DND-41 (cell line): ENCODE results near the gene HELZ.

Source experiments
- EZH2 ChIP-seq: IDR thresholded peaks from 3 replicates; pipeline ENCODE4 v1.6.1; 2012; ENCODE audit warnings: borderline replicate concordance, low read depth, mild to moderate bottlenecking, moderate library complexity, low read length, inconsistent platforms; ENCODE audit not compliant: severe bottlenecking
- TF ChIP-seq, protein P1 (sequence below): IDR thresholded peaks from 2 replicates; pipeline ENCODE4 v1.5.1; 2012; ENCODE audit warnings: borderline replicate concordance, low read length, moderate library complexity, mild to moderate bottlenecking; ENCODE audit not compliant: poor library complexity, severe bottlenecking; ENCODE audit errors: extremely low read depth

DNA sequence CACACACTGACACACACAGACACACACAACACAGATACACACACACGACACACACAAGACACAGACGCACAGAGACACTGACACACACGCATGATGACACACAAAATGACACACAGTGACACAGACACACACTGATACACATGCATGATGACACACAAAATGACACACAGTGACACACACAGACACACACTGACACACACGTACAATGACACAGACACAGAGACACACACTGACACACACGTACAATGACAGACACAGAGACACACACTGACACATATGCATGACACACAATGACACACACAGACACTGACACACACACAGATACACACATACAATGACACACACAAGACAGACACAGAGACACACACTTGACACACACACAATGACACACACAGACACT is 190.4 kb downstream of the HELZ start:
- TF ChIP-seq, protein P1, sequence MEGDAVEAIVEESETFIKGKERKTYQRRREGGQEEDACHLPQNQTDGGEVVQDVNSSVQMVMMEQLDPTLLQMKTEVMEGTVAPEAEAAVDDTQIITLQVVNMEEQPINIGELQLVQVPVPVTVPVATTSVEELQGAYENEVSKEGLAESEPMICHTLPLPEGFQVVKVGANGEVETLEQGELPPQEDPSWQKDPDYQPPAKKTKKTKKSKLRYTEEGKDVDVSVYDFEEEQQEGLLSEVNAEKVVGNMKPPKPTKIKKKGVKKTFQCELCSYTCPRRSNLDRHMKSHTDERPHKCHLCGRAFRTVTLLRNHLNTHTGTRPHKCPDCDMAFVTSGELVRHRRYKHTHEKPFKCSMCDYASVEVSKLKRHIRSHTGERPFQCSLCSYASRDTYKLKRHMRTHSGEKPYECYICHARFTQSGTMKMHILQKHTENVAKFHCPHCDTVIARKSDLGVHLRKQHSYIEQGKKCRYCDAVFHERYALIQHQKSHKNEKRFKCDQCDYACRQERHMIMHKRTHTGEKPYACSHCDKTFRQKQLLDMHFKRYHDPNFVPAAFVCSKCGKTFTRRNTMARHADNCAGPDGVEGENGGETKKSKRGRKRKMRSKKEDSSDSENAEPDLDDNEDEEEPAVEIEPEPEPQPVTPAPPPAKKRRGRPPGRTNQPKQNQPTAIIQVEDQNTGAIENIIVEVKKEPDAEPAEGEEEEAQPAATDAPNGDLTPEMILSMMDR: no peak
- no peak for TF ChIP-seq EZH2
